NCI-H1417 treated with DMSO at 0.1 percent for 48 hours (cell line): ENCODE results near the gene ATG7.

Source experiments
- DNase-seq: peaks from one replicate; lab custom pipeline; 2025; lab: John Stamatoyannopoulos, UW

ATG7 gene, protein sequence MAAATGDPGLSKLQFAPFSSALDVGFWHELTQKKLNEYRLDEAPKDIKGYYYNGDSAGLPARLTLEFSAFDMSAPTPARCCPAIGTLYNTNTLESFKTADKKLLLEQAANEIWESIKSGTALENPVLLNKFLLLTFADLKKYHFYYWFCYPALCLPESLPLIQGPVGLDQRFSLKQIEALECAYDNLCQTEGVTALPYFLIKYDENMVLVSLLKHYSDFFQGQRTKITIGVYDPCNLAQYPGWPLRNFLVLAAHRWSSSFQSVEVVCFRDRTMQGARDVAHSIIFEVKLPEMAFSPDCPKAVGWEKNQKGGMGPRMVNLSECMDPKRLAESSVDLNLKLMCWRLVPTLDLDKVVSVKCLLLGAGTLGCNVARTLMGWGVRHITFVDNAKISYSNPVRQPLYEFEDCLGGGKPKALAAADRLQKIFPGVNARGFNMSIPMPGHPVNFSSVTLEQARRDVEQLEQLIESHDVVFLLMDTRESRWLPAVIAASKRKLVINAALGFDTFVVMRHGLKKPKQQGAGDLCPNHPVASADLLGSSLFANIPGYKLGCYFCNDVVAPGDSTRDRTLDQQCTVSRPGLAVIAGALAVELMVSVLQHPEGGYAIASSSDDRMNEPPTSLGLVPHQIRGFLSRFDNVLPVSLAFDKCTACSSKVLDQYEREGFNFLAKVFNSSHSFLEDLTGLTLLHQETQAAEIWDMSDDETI

DNA sequence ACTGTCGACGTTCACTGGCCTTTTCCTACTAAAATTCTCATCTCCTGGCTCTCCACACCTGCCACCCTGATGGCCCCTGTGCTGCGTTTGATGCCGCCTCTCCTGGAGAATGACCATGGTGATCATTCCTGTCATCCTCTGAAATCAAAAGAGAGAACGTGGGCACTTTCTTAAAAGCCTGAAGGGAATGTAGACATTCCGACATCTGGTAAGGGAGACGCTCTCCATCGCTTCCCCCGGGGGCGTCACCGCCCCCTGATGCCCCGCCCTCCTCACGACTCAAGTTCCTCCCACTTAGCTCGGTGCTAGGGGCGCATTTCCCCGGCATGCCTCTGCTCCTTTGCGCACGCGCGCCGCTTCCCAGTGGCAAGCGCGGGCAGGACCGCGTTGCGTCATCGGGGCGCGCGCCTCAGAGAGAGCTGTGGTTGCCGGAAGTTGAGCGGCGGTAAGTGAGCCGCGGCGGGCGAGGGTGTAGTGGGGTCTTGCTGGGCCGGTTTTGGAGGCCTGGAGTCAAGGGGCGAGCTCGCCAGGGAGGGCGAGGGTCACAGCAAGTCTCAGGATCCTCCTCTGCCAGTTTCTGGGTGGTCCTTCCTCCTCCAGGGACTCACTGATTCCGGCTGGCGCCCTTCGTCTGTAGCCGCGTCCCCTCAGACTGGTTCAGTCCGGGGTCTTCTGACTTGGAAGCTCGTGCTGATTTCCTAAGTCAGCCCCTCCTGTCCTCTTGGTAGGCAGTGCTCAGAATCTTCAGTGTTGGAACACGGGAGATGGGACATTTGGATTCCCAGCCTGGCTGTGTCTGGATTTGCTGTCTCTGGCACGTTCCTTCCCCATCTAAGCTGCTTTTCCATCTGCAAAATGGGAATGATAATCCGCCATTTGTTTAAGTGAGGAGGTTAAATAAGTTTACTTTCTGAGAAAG, at the start of gene ATG7:
Gene ATG7 (plus strand): TSS at position 412 of the 919 bp plus-strand sequence. CDS start 26,299 bp downstream, outside the sequence.
- peak; percentile 18 for DNase-seq

DNA sequence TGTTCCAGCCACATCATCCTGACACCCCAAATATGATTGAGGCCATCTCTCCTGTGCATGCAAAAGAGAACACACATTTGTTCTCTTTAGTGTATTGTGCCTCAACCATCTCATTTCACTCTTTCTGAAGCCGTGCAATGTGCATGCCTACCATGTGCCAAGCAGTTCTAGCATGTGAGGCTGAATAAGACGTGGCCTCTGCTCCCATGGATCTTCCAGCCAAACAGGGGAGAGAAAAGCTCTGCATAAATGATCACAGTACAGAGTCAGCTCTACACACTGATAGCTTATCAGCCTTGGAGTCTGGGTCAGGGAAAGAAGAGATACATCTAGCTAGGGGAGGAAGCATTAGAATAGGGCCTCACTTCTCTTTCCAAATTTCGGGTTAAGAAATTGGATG, 48.2 kb upstream of the ATG7 start:
- DNase-seq = no peak

DNA sequence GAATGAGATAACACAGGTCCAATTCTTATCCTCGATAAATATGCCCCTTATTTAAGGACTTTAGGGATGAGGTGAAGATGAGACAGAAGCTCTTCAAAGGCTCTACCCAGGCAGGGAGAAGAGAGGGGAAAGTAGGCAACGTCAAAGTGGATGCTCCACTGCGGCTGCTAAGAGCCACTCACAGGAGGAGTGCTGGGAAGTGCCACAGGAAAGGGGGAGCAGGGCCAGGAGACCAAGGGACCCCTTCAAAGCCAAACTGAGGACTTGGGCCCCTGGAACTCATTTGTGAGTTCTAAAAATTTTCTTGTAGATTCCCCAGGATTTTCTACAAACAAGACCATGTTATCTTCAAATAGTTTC, 47.3 kb upstream of the ATG7 start:
- DNase-seq = no peak

DNA sequence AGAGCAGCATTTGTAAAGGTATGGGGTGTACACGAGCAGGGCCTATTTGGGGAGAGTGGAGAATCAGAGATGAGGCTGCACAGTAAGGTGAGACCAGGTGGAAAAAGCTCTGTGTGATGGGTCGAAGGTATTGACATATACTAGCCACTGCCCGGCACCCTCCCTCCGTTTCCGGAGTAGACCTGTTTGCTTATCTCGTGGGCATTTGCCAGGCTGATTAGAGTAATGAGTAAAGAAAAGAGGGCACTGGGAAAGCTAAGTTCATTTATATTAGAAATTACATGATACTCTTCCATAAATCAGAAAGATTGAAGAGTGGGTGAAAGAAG, 46.2 kb upstream of the ATG7 start:
- no peak for DNase-seq

DNA sequence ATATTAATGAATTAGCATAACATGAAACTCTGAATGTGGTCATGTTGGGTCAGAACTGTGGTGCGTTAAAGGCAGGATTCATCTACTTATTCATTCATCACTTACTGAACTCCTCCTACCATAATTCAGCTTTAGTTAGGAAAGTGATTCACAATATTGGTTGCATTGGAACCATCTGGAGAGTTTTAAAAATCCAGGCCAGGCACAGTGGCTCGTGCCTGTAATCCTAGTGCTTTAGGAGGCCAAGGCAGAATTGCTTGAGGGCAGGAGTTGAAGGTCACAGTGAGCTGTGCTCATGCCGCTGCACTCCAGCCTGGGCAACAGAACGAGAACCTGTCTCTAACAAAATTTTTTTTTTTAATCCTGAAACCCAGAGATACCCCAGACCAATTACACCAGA, 44.2 kb upstream of the ATG7 start:
- DNase-seq = no peak

DNA sequence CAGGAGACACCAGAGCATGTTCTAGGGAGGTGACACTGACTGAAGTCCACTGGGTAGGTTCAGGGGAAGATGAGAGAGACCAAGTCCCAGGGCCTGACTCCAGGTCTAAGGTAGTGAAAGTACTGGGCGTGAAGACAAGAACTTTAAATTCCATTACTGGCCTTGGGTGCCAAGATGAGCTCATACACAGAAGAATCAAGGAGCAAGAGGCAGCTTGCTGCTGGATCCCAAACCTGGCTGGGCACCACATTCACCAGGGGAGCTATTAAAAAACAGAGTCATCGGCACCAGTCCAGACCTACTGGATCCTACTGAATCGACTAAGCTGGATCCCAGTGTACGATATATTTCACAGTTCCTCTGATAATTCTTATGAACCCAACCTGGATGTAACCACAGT, 42.1 kb upstream of the ATG7 start:
- DNase-seq = no peak

DNA sequence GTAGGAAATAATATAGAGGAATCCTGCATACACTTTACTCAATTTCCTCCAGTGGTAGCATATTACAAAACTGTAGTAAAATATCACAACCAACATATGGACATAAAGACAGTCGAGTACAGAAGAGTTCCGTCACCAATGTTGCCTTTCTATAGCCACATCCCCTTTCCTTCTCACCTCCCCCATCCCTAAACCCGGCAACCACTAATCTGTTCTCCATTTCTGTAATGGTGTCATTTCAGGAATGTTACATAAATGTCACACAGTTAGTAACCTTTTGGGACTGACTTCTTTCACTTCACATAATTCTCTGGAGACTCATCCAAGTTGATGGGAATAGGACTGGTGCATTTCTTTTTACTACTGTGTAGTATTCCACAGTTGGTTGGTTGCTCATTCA, 41.4 kb upstream of the ATG7 start:
- no peak for DNase-seq

DNA sequence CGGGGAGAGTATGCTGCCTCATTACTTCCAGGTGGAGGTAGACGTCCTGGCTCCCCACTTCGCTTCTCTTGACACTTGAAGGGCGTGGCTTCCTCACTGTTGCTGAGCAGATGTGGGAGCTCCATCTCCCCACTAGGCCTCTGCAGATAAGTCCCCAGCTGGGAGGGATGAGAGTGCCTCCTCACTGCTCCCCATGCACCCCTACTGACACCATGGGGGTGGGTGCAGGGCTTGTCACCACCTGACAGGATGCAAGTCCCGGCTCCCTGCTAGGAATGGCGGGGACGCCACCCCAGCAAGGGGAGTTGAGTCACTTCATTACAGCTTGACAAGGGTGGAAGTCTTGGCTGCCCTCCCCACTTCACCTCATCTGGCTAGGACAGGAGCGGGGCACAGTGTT, 36.8 kb upstream of the ATG7 start:
- DNase-seq = no peak

DNA sequence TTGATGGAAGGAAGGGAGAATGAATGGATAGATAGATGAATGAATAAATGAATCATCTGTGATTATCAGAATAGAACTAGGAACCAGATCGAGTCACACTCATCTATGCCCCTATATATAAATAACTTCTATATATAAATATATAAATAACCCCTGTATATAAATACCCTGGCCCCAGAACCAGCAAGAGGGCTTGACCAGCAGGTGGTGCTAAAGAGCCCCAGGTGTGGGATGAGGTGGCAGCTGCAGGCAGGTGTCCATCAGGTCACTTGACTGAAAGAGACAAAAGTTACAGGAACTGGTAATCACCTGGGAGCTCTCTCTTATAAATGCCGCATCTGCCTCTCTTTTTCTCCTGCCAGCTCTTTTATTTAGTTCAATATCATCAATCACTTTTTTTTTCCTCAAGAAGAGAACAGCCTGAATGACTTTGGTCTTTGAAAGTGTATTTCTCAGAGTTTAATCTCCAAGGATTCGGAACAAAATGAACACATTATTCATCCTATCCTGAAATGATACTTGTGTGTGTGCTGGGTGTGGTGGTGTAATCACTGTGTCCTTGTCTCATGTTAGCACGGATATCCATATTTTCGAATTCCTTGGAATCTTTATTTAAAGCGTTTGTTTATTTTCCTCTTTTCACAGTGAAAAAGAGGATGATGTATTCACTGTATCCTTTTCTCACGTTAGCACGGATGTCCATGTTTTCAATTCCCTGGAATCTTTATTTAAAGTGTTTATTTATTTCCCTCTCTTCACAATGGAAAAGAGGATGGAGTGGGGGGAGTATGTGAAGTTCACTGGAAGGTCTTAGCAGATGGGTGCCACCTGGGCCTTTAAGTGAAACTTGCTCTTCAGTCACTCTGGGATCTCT, 35.4 kb upstream of the ATG7 start:
- DNase-seq = peak; percentile 4

DNA sequence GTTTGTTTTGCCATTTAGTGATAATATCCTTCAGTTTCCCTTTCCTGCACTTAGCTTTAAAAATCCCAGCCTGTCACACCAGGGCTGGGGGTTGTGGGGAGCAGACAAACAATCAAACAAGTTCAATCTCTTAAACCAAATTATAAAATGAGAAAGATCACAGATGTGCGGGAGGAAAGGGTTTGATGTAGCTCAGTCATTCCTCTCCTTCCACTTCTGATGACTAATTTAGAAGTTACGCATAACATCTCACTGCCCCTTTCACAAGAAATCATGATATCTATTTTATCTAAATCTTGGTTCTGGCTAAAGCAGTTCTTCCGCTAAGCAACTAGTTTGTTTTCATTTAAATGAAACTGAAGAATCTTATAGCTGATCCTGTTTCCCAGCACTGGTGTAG, 34.1 kb upstream of the ATG7 start:
- DNase-seq = no peak

DNA sequence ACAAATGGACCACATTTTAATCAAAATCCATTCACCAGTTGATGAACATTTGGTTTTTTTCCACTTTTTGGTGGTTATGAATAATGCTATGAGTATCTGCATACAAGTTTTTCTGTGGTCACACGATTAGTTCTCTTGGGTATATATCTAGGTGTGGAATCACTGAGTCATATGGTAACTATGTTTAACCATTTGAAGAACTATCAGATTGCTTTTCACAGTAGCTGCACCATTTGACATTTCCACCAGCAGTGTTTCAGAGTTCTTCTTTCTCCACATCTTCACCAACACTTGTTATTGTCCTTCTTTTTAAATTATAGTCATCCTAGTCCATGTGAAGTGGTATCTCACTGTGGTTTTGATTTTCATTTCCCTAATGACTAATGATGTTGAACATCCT, 33.3 kb upstream of the ATG7 start:
- no peak for DNase-seq

DNA sequence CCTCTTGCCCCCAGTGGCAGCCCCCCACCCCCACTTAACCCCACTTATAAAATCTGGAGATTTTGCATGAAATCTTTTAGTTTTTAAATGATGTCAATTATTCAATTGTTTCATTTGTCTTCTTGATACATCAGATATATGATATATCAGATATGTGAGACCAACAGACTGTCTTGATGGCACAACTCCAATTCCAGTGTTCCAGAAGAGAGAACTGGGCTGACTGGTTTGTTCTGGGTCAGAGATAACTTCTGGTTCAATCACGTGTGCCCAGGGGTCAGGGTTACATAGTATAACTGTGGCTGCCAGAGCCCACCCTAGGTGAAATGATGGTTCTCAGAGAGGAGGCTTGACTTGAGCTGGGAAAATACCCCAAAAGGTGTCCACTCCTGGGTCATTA, 32.4 kb upstream of the ATG7 start:
- DNase-seq = no peak

DNA sequence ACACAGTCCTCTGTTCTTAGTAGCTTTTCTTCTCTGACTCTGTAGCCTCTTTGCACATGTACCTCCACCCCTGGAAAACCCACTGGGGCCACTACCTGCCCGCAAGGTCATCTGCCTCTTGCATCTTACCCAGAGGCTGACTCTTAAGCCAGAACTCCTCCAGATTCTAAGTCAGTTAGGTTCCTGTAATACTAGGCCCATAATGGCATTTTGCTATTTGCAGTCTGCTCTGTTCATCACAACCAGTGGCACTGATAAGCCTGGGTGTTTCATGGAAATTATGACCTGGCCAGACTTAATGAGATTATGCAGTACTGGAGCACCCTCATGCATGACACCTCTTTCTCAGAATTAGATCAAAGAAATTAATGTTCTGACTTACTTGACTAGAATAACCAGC, 31.7 kb upstream of the ATG7 start:
- no peak for DNase-seq

DNA sequence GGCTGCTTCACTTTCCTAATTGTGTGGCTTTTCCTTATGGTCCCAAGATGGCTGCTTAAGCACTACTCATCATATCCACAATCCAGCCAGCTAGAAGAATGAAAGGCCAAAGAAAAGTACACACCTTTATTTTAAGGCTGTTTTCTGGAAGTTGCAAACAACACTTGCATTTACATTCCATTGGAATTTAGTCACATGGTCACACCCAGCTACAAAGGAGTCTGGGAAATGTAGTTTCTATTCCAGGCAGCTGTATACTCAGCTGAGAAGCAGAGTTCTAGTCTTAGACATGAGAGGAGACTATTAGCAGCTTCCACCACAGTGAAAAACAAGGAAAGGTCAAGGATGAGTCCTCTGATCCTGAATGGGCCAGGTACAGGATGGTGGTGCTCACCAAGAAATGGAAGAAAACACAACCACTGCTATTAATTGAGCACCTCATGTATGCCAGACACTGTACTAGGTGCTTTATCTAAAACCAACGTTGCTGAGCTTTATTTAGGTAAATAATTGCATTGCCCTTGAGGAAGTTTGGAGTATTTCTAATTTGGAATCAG, 28.0 kb upstream of the ATG7 start:
- DNase-seq = no peak

DNA sequence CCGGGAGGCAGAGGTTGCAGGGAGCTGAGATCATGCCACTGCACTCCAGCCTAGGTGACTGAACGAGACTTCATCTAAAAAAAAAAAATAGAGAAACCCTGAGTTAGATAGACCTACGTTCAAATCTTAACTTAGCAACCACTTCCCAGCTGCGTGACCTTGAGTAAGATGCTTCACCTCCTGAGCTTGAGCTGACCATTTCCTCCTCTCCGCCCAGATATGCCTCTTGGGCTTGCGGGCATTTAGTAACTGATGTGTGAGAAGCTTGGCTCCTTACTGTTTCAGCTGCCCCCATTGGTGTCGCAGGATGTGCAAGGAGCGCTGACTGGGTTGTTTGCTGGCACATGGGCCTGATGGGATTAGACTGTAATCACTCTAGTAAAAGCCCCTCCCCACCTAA, 26.9 kb upstream of the ATG7 start:
- DNase-seq = no peak

DNA sequence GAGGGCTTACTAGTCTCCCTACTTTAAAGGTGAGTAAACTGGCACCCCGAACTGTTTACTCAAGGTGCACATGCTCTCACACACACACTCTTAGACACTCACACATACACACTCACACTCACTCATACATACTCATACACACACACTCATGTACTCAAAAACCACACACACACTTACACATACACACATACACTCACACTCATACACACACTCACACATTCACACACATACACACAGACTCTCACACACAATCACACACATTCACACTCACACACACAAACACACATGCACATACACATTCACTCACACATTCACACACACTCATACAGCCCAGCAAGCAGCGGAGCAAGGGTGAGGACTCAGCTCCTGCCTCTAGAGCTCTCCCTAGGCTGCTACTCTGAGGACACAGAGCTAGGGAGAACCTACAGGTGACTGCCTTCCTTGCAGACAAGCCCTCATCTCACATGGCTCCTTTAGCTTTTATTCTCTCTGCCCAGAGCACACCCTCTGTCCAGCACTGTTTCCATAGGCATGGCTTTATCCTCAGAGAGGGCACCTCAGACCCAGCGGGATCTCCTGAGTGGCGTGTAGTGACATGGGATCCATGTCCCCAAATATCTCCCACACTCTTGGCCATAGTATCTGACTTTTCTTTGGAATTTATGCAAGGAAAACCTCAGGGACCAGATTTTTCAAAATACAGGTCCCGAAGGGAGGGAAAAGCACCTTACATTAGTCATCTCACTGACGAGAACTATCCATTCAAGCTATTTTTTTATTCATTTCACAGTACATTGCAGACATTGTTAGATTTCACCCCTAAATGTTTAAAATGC, 26.2 kb upstream of the ATG7 start:
- no peak for DNase-seq

DNA sequence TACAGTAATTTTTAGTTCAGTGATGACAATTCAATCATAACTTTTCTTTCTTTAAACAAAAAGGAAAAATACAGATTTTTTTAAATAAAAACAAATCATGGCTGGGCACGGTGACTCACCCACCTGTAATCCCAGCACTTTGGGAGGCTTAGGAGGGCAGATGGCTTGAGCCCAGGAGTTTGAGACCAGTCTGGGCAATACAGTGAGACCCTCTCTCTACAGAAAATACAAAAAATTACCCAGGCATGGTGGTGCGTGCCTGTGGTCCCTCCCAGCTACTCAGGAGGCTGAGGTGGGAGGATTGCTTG, 25.6 kb upstream of the ATG7 start:
- no peak for DNase-seq

DNA sequence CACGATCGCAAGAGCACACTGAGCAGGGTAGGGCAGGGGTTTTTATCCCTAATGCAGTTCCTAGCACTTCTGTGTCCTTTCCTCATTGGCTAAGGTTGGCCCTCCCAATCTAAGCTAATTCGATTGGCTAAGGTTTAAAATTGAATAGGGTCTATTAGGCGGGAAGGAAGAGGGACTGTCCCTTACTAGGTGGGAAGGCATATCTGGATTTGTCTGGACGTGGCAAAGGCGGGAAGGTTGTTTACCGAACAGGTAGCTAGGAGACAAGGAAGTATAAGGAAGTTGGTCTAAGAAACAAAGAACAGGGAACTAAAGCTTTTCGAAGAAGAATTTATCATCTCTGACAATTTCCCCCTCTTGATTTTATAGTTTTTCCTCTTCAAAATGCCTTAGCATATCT, 24.8 kb upstream of the ATG7 start:
- no peak for DNase-seq

DNA sequence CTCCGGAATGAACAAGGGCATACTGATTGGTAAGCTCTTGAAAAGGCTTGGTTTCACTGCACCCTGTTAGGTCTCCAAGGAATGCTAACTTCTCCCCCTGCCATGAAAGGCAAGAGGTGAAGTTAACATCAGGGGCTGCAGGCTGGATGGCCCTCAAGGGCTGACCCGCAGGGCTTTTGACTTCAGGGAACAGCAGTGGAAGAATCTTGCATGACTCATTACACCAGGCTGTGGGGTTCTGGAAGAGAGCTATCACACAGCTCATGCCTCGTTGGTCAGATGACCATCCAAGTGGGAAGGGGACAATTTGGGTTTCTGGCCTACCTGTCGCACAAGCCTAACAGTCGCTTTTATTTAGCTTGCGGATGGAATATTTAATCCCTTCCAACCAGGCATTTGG, 23.6 kb upstream of the ATG7 start:
- DNase-seq = no peak

DNA sequence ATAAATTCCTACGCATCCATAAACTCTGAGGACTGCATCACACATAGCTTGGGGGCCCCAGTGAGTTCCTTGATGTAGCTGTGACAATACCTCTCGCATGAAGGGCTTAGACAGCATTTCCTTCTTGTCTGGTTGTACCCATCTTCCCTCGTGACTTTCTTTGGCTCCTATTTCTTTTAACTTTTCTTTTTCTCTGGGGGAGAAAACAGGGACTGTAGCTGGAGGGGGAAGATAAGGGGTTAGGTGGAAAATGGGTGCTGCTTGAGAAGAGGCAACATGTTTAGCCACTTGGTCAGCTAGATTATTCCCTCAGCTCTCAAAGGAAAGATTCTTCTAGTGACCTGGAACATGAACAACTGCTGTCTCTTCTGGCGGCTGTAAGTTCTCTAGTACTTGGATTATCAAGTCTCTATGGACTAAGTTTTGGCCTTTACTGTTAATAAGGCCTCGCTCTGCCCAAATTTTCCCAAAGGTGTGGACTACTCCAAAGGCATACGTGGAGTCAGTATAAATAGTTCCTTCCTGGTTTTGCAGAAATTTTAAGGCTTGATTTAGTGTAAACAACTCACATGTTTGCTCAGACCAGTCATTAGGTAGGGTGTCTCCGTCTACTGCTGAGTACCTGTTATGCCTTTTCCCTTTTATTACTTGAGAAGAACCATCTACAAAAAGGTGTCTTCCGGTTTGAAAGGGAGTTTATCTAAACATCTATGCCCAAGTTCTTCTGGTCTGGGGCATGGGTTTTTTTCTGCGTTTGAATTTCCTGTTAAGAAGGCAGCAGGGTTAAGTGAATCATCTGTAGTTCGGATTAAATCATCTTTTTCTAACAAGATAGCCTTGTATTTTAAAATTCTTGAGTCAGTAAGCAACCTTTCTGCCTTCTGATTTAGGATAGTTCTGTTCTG, 21.0 kb upstream of the ATG7 start:
- DNase-seq = no peak
